Fibroblast of pulmonary artery (primary cell): ENCODE measurements around the gene GPR39.
"Not testable (repeated sequence)": the region's sequence is repeated elsewhere in the genome, so short reads cannot be mapped to it uniquely, and the experiment has no call there.

Experiments used
- DNase-seq: peaks from one replicate; pipeline ENCODE4 v3.0.0-alpha.2; 2010; ENCODE audit warnings: low read depth
- H3K4me3 ChIP-seq: replicated peaks from 2 replicates; pipeline ENCODE4 v1.5.1; 2011; ENCODE audit warnings: low read depth, mild to moderate bottlenecking, control low read depth, low read length, moderate library complexity
- TF ChIP-seq, protein P1 (sequence below): IDR thresholded peaks from 2 replicates; pipeline ENCODE4 v1.5.1; 2011; ENCODE audit warnings: mild to moderate bottlenecking, control low read depth, low read length, inconsistent platforms; ENCODE audit errors: missing control alignments

GPR39 gene

DNA sequence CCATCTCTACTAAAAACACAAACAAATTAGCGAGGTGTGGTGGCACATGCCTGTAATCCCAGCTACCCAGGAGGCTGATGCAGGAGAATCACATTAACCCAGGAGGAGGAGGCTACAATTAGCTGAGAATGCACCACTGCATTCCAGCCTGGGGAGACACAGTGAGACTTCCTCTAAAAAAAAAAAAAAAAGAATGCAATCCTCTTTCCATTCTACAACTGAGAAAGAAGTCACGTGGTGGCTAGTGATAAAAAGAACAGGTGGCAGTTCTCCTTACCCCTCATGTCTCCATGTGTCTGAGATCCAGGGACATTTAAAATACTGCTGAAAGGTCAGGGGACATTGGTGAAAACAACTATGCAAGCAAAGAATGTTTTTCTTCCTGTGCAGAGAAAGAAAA lies 24.4 kb upstream of the GPR39 start:
- DNase-seq, result no peak
- TF ChIP-seq, protein P1, sequence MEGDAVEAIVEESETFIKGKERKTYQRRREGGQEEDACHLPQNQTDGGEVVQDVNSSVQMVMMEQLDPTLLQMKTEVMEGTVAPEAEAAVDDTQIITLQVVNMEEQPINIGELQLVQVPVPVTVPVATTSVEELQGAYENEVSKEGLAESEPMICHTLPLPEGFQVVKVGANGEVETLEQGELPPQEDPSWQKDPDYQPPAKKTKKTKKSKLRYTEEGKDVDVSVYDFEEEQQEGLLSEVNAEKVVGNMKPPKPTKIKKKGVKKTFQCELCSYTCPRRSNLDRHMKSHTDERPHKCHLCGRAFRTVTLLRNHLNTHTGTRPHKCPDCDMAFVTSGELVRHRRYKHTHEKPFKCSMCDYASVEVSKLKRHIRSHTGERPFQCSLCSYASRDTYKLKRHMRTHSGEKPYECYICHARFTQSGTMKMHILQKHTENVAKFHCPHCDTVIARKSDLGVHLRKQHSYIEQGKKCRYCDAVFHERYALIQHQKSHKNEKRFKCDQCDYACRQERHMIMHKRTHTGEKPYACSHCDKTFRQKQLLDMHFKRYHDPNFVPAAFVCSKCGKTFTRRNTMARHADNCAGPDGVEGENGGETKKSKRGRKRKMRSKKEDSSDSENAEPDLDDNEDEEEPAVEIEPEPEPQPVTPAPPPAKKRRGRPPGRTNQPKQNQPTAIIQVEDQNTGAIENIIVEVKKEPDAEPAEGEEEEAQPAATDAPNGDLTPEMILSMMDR, result no peak
- no peak overlapping the region for H3K4me3 ChIP-seq

DNA sequence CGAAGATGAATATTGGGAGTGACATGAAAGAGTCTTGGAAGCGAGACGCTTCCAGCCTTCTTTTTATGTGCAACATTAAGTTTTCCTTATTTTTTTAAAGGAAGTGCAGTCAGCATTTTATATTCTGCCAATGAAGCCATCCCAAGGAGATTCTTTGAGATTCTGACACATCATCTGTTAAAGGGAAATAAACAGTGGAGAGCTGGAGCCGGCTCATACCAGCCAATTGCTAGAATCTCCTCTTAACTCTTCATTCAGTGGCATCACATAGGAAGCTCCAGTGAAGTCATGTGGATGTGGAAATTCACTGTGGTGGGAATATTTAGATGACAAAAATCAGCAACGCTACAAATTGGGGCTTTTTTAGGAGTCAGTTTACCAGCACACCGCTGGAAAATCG lies 23.7 kb upstream of the GPR39 start:
- DNase-seq, result no peak
- no peak overlapping the region for H3K4me3 ChIP-seq
- TF ChIP-seq, protein P1, result no peak

DNA sequence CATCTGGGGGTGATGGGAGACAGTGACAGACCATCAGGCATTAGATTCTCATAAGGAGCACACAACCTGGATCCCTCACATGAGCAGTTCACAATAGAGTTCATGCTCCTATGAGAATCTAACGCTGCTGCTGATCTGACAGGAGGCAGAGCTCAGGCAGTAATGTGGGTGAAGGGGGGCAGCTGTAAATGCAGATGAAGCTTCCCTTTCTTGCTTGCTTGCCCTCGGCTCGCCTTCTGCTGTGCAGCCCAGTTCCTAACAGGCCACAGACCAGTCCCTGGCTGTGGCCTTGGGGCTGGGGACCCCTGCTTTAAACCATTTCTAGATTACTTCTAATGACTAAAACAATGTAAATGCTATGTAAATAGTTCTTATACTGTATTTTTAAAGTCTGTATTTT lies 19.6 kb upstream of the GPR39 start:
- DNase-seq, H3K4me3 ChIP-seq: not testable (repeated sequence)

DNA sequence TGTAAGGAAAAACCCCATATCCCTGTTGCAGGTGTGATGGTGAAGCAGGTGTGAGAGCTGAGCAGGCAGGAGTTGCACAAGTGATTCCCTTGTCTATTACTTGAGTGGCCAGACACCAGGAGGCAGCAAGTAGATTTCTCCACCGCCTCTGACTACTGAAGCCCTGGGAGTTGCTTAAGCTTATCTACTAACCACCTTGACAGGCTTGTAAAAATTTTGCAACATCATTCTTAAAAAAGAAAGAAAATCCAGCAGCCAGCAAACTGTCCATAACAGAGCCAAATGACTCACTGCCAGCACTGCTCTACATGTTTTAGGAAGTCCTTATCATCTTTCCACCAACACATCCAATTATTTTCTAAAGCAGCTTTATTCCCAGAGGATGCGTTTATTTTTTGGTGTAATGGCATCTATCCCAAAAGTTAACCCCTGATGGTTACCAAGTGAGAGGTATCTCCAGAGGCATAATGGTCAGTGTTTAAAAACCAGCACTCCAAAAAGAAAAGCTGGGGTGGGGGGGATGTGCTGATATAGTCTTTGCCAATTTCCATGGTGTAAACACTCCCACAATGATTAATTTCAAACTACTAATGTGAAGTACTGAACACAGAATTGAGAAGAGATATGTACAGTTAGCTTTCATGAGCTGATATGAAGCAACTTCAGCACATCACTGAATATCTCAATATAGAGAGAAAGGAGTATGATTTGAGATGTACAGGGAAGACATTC lies 16.3 kb upstream of the GPR39 start:
- no peak overlapping the region for H3K4me3 ChIP-seq
- DNase-seq, result peak; percentile 93
- TF ChIP-seq, protein P1, result peak; percentile 35

DNA sequence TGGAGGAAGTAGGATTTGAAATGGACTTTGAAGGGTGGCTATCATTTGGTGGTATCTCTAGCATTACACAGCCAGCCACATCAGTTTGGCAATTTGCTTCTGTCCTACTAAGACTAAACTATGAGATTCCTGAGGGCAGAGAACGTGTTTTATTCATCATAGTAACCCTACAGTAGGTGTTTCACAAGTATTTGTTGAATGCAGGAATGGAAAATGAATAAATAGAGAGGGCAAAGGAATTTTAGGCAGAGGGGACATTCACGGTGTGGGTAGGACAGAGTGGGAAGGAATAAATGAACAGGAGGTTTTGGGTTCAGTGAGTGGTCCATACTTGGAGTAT lies 15.7 kb upstream of the GPR39 start:
- no peak for DNase-seq
- TF ChIP-seq, protein P1, result no peak

DNA sequence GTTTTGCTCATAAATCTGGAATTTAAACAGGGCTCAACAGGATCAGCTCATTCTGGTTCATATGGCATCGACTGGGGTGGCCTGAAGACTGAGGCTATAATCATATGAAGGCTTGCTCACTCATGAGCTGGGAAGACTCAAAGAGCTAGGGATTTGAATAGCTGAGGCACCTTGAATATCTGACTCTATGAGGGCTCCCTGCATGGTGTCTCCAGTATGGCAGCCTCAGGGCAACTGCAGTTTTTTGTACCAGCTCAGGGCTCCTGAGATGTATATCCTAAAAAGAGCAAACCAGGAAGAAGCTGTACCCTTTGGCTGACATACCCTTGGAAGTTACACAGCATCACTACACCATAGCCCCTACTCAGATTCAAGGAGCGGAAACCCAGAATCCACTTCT lies 15.3 kb upstream of the GPR39 start:
- DNase-seq, result no peak
- TF ChIP-seq, protein P1, result no peak

More for the DNA sequence above, 15.7 kb upstream of the GPR39 start:
- no peak overlapping the region for H3K4me3 ChIP-seq

DNA sequence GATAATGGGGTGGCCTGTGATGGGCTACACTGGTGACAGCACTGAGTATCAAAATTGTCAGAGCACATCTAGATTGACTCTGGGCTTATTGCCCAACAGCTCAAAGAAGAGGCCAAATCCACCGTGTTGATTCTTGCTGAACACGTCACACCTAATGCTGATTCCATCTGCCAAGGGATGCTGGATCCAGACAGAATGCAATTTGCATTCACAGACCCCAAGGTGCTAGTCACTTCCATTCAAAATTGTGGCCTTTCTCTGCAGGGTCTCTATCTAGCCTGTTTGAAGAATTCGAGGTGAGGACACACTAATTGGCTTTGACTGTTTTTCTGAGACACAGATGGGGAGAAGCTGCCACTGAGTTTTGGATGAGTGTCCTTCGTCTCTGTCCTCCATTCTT lies 13.5 kb upstream of the GPR39 start:
- H3K4me3 ChIP-seq, result no peak overlapping the region
- TF ChIP-seq, protein P1, result no peak
- DNase-seq, result no peak

More for the DNA sequence above, 15.3 kb upstream of the GPR39 start:
- H3K4me3 ChIP-seq, result no peak overlapping the region
